GM18873 (cell line): Measurements from ENCODE around the gene CCDC57.

ENCODE experiments used
- ATAC-seq: cut with Tn5 transposase; IDR thresholded peaks from one replicate; pipeline ENCODE4 v1.9.1; 2021; ENCODE audit warnings: mild to moderate bottlenecking, moderate library complexity, moderate number of reproducible peaks; ENCODE audit not compliant: unreplicated experiment, low FRiP score

CCDC57 gene

GRCh38 chr17:82246365-82247181 lies 33.9 kb upstream of the CCDC57 start:
- no peak for ATAC-seq

GRCh38 chr17:82246040-82246364 lies 33.4 kb upstream of the CCDC57 start:
- no peak for ATAC-seq

- ATAC-seq: no peak
Observed at GRCh38 chr17:82245134-82246039, 32.7 kb upstream of the CCDC57 start.

- no peak for ATAC-seq
Observed at GRCh38 chr17:82244413-82245133, 31.9 kb upstream of the CCDC57 start.

GRCh38 chr17:82243648-82244412 lies 31.2 kb upstream of the CCDC57 start:
- no peak for ATAC-seq

GRCh38 chr17:82242977-82243647 lies 30.5 kb upstream of the CCDC57 start:
- no peak for ATAC-seq

- no peak for ATAC-seq
Observed at GRCh38 chr17:82242698-82242976, 30.0 kb upstream of the CCDC57 start.

GRCh38 chr17:82241926-82242697 lies 29.5 kb upstream of the CCDC57 start:
- ATAC-seq: no peak

GRCh38 chr17:82241183-82241925 lies 28.7 kb upstream of the CCDC57 start:
- no peak for ATAC-seq

- ATAC-seq: no peak
Observed at GRCh38 chr17:82240506-82241182, 28.0 kb upstream of the CCDC57 start.

GRCh38 chr17:82239926-82240505 lies 27.4 kb upstream of the CCDC57 start:
- no peak for ATAC-seq

GRCh38 chr17:82239401-82239925 lies 26.8 kb upstream of the CCDC57 start:
- ATAC-seq: no peak

- no peak for ATAC-seq
Observed at GRCh38 chr17:82238472-82239201, 26.0 kb upstream of the CCDC57 start.

GRCh38 chr17:82237746-82238471 lies 25.3 kb upstream of the CCDC57 start:
- ATAC-seq: no peak

GRCh38 chr17:82237083-82237745 lies 24.6 kb upstream of the CCDC57 start:
- ATAC-seq: no peak
